Measurements from ENCODE around the gene CRBN.

The CRBN gene

DNA sequence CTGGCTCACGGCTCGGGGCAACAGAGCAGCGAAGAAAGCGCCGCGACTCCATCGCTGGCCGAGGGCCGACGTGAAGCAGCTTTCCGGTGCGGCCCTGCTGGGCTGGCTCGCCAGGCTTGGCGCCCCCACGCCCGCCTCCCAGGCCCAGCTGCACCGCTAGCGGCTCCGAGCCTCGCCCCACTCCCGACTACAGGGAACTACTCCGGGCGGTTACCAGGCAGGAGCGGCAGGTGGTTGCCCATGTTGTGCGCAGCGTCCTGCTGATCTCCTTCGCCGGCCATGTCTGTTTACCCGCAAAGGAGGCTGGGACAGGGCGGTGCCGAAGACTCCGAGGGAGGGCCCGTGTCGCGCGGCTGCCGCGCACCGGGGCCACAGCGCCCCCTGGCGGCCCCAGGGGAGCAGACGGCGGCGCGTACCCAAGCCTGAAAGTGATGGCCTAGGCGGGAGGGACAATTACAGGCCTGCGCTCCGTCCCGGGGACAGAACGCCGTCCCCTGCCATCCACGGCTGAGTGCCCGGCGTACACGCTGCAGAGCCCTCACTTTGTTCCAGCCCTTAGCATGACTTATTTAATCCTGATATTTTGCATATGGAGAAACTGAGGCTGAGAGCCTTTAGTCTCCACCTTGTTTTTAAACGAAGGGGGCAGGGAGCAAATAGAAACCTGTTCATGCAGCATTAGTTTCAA, at the start of gene CRBN:
Gene CRBN, minus strand, starts transcription at position 285 of the 688 bp plus-strand sequence. Its CDS starts 4 bp downstream, at position 281.
- peak; percentile 79 for DNase-seq (ENCODE audit: low spot score)

DNA sequence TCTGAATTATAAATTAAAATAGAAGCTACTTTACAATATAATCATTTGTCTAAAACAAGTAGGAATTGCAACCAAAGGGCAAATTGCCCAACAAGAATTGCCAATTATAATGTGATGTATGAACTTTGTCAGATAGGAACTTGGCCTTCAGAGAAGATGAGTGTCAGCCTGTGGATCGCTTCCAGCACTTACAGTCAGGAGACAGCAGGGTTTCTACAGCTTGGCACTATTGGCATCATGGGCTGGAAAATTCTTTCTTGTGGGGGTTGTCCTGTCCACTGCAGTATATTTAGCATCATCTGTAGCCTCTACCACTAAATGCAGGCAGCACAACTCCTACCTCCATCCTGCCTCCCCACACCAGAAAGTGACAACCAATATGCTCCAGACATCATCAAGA, 48.1 kb upstream of the CRBN start:
- no peak for DNase-seq (ENCODE audit: low spot score)

DNA sequence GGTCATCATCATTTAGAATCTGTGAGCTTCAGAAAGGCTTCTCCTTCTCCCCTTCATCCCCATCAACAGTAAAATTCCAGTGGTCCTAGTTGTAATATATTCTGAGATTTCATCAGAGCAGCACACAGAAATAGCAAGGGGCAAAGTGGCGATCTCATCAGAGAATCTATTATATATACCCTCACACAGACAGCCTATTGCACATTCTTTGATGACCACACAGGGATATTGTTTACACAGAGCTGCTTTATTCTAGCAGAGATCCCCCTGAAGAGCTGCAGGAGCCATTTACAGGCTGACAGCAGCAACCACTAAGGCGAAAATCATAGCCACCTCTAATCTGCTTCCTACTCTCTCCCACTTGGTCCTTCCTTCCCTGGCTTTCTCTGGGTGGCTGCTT, 42.0 kb upstream of the CRBN start:
- peak; percentile 4 for DNase-seq (ENCODE audit: low spot score)

DNA sequence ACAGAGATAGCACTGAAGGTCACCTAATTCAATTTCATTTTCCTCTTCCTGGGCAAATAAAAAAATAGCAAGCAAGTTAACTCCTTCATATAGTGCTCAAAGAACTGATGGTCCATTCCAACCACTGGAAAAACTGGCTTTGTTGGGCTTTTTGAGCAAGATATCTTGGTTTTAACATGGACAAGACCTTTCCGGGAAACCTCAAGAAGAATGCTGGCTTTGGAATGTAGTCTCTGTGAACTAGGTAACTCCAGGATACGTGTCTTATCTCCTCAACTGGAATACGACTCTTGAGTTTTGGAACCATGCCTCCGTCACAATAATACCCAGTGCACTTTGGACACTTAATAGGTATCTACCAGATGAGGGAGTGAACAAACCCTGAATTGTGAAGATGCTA, 36.9 kb upstream of the CRBN start:
- DNase-seq (ENCODE audit: low spot score), result no peak

DNA sequence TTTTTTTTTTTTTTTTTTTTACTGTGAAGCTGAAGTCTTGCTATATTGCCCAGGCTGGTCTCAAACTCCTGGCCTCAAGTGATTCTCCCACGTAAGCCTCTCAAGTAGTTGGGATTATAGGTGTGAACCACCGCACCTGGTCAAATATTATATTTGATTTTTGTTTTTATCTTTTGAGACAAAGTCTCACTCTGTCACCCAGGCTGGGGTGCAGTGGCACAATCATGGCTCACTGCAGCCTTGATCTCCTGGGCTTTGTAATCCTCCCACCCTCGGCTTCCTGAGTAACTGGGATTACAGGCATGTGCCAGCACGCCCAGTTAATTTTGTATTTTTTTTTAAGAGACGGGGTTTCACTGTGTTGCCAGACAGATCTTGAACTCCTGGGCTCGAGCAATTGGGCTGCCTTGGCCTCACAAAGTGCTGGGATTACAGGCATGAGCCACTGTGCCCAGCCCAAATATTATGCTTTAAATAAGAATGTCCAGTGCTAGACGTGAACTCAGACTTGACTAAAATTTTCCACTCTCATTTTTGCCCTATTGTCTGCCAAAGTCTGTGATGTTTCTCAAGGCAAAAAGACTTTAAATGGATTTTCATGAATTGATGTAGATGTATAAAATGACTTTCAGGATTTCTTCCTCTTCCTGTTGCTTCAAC, 33.4 kb upstream of the CRBN start:
- DNase-seq (ENCODE audit: low spot score), result no peak

DNA sequence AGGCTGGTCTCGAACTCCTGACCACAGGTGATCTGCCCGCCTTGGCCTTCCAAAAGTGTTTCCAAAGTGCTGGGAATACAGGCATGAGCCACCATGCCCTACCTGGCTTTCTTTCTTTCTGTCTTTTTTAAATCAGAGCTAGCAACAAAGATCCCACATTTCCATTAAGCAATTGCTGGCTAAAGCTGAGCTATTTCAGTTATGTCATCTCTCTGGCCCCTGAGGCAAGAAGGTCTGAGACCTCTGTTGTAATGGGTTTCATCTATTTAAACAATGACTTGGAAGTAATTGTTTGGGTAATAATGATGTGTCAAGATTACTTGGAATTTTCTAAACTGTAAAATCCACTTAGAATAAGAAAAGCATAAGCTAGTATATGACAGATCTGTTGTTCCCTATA, 30.2 kb upstream of the CRBN start:
- DNase-seq (ENCODE audit: low spot score), result no peak

DNA sequence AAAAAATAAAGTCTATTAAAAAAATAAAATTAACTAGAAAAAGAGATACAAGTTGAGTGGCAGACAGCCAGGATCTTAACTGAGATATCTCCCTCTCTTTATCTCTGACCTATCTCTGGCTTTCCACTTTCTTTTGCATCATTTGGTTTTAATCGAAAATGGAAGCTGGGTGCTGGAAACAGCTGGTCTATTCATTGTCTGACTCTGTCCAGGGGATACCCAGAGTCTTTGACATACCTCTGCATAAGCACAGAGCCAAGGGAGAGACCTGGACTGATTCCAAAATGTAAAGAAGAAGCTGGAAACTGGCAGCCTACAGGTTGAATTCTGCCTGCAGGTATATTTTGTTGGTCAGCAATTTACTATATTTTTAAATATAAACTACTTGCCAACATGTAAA, 29.6 kb upstream of the CRBN start:
- DNase-seq (ENCODE audit: low spot score), result no peak

DNA sequence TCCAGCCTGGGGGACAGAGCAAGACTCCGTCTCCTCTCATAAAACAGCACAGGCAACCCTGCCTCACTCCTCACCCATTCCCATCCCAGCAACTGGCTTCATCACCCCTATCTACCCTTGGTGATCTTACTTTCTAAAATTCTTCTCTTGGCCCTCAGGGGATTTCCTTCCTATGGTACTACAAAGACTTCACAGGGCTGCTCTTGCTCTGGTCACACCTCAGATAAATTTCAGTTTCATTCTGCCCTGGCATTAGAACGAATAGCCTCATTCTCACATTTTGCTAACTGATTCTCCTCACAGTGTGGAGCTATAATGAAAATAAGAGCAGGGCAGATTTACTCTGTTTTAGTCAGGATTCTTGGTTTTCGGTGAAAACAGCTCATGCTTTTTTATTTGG, 22.1 kb upstream of the CRBN start:
- no peak for DNase-seq (ENCODE audit: low spot score)

DNA sequence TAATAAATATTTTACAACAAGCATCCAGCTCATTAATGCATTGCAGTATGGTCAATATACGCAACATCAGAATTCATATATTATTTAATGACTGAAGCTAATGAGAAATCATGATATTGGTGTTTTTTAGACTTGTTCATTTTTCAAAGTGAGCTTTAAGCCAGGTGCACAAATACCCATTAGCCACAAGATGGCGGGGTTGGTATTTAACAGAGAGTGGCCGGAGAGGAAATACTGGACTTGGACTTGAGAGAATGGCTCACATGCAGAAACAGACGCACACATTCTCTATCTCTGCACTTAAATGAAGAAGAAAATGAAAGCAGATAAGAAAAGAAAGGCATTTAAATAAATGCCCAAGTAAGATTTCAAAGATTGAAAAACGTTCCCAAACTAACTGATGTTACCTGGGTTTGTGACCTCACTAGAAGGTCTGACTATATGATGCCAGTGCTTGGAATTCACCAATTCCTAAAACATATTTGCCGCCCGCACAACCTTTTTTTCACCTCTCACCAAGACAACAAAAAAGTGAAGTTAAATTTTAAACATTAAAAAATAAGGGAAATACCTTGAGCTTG, 21.2 kb upstream of the CRBN start:
- peak; percentile 56 for DNase-seq (ENCODE audit: low spot score)

DNA sequence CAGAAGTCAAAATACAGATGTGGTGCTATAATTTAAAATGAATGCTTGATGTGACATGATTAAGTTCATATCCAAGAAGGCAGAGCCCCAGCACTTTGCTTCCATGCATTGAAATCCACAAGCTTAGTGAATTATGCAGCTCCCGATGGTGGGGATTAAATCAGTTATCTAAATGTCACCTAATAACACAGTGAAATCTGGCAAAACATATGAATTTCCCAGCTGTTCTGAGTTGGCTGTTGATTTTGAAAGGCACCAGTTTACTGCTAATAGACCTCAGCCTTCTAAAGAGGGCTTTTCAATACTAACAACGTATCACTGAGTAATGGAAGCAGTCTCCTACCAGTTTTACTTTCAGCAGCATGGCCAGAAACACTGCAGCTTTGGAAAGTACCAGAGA, 19.8 kb upstream of the CRBN start:
- no peak for DNase-seq (ENCODE audit: low spot score)

DNA sequence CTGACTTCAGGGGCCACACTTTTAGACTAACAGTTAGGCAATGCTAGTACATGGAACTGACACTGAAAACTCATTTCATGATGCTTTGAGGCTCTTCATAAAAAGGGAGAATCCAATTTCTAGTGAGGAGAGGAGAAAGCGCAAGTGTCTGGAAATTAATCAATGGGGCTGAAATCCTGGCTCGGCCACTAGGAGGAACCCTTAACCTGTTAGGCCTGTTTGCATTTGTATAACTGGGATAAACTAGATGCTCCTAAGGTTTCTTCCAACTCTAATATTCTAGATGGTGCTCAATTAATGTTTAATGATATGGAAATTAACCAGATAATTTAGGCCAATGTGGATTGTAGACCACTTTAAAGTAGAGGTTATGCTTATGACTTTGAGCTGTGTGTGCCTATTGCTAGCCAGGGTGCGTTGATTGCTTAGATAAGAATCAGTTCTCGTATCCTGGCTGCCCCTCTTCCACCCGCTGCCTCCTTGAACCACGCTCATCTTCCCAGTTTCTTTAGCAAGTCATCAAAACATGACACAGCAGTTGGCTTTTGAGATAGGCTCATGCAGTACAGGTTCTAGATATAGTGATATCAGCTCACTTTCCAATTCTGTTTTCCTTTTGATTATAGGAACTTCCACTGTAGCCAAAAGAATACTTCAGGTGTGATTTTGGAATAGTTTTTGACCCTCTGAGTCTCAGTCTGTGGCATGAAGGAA, 16.8 kb upstream of the CRBN start:
- peak; percentile 13 for DNase-seq (ENCODE audit: low spot score)

DNA sequence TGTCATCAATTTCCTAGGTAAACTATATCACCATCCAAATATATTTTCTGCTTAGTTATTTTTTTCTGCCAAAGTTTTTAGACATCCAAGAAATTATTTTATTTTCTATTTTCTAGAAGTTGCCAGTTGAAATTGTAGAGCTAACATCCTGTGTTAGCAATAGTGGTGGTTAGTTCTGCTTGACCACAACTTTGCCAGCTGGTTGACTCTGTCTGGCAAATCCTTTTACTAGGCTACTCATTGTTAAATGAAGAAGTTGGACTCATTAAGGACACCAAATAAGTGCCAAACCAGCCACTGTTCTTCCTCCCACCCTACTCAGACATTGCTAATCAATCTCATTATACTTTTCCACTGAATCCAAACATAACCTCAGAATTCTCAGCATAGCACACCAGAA, 15.4 kb upstream of the CRBN start:
- DNase-seq (ENCODE audit: low spot score), result no peak

DNA sequence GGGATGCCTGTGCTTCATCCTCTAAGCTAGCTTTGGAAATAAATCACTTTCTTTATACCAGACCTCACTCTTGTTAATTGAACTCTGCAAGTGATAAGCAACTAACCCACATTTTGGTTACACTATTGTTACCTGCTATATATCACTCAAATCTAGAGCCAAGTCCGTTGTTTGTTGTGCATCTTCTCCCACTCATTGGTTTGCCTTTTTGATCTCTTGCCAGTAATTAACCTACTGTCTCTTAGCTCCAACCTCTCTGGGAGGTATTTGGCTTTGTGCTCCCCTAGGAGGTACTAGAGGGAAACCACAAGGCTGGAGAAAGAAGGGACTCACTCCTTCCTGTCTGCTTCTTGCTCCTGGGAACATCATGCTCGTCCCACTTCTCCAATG, 12.8 kb upstream of the CRBN start:
- DNase-seq (ENCODE audit: low spot score), result no peak

DNA sequence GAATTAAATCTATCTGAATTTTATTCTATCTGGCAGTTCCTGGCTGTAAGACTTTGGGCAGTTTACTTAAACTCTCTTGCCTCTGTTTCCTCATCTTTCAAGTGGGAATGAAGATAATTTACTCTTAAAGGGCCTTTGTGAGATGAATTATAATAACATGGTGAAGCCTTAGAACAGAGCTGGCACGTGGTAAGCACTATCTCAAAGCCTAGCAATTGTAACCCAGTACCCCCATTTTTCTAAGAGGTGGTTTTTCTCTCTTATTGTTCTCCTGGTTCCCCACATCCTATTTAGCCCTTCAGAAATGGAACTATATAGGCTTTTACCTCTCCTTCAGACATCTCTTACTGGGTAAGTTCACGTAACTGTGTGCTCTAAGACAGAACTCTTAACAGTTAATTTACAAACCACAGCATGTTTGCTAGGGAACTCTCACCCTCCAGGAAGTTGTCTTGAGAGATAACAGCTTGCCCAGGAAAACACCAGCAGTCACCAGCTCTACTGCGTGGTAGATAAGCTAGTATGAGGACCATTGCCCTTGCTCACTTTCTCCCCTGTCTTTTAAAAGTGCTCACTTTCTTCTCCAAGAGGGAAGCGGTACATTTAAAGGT, 12.3 kb upstream of the CRBN start:
- DNase-seq (ENCODE audit: low spot score), result no peak

DNA sequence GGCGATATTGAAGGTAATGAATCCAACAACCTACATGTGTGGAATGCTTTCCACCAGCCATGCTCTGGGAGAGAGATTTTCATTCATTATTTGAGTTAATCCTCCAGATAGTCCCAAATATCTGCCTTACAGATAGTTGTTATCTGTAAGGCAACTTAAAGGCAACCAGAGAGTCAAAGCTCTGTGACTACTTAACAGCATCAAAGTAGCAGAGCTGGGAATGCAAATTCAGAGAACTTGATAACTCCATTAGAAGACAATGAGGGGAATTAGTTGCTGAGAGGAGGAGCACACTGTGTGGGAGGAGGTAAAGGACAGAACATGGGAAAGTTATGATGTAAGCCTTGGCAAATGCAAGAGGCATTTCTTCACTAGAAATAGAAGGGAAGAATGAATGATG, 10.5 kb upstream of the CRBN start:
- no peak for DNase-seq (ENCODE audit: low spot score)

DNA sequence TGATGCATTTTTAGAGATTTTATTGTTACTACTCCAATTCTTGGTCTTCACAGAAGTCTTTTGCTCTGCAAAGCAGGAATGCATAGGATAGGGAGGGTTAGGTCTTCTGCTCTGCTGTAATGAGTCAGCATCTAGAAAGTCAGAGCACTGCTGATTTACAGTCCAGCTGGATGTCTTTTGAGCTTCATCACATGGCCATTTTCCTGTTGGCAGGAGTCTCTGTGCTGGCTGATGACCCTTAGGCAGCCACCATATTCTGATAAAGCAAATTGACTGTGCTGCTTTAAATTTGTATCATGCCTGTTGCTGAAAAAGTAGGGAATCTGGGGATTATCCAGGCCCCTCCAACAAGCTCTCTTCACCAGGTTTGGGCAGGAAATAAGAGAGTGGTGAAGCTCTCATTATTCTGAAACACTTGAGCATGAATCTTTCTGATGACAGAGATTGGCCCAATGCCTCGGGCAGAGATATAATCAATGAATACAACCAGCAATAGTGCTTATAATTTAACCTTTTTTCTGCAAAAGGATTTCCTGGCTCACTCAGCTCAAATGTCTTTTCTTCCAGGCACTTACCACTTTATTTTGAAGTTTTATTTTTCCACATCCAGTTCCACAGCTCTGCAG, 9.7 kb upstream of the CRBN start:
- DNase-seq (ENCODE audit: low spot score), result no peak

DNA sequence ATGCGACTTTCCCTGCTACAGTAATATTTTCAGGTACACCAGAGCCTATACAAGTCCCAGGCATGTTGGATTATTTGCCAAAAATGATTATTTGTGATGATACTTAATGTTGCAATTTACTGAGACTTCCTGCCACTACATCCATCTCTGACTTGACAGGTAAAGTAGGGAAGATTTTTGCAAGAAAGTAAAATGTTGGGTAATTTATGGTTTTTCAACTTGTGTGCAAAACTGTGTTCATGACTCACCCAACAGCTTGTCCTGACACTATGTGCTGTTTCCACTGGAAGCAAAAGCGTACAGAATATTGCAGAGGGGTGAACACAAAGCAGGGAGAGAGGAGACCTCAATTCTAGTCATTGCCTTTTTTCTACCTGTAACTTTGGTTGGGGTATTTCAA, 5.4 kb upstream of the CRBN start:
- DNase-seq (ENCODE audit: low spot score), result no peak

DNA sequence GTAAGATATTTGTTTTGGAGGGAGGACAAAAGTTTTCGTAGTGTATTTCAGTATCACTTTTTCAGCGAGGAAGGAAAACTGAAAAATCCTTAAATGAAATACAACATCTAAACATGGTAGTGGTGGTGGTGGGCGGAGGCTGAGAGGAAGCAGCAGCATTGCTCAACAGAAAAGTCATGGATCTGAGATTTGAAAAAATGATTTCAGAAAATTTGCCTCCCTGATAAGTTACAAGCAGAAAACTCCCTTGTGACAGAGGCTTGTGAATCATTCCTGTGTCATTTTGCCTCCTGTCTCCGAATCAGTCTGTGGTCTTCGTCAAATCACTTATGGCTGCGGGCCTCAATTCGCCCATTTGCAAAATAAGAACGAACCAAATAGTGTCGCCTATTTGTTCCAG, 965 bp upstream of the CRBN start:
- no peak for DNase-seq (ENCODE audit: low spot score)

DNA sequence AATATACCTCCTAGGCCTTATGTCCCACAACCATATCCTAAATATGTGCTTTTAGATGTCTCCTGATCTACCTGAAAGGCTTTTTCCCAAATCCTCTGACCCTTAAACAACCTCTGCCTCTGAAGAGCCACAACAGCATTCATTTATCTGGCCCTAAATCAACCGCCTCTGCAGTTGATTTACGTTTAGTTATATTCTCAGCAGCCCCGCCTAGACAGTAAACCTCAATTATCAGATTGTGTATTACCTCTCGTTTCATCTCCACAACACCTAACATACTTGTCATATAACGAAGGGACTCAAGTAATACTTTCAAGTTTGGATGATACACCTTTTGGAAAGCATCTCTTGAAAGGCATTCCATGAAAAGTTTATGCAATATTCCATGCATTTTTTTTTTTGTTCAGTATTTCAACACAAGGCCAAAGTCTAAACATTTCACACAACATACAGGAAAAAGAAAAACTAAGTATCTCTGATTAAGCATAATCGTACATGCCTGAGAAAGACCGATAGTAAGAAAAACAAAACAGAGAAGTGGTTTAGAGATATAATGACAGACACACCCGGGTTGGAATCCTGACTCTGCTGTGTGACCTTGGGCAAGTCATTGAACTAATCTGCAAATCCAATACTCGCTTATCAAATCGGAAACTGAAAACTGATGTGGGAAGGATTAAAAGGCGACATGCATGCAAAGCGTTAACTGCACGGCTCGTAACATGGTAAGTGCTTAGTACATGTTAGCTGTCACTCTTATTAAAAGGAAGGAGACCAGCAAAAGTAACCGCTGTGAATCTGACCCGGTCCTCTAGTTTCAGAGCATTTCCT, 778 bp downstream of the CRBN start:
- DNase-seq (ENCODE audit: low spot score), result no peak

DNA sequence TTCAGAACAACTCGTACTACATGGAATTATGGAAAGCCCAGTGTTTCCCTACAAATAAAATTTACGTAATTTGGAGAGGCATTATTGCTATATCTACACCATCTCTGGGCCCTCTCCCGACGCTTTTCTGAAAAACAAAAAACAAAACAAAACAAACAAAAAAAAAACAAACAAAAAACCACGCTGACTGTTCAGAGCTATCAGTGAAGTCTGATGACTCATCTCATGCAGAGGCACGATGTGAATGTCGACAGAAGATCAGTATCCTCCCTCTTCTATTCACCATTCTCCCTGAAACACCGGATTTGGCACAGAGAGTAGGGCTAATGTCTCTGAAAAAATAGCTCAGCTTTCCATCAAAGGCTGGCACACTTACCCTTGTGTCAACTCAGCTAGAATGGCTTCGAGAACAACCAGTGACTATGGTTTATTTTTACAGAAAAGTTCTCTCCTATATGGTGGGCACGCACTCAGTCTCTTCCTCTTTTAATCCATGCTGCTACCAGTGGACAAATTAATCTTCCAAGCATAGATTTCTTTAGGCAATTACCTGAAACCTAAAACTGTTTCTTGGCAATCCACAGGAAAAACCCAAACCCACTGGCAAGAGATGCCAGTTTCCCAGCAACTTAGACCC, 1.5 kb downstream of the CRBN start:
- DNase-seq (ENCODE audit: low spot score), result no peak

DNA sequence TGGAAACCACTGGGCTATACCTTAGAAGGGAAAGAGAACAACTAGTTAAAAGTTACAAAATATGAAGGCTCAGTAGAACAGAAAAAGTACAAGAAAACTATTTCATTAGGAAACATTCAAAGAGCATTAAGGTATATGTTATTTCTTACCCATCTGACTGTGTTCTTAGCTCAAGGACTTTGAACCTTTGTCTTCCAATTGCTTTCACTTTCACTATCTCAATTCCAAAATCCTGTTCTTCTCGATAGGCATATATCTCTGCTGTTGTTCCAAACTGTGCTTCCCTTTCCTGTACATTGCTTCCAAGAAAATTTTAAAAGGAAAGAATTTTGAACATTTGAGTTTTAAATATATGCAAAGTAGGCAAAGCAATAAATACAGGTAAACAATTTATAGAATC, 6.9 kb downstream of the CRBN start:
- no peak for DNase-seq (ENCODE audit: low spot score)

All from SW480 (cell line).